GM12878 (cell line): ENCODE measurements around the gene POC1B.

ENCODE experiments used
- ATF2 ChIP-seq: IDR thresholded peaks from 2 replicates; pipeline ENCODE4 v1.6.1; 2012; ENCODE audit warnings: low read length, inconsistent platforms
- EP300 ChIP-seq, 2 experiments: fragments of 150-350 bp in 1 of 2; IDR thresholded peaks; 2 replicates each; pipeline ENCODE4 v1.6.1; 2011 to 2012; ENCODE audit warnings: low read depth in 2 of 2, low read length in 2 of 2, borderline replicate concordance in 1 of 2, improper control_type of control experiment in 1 of 2, inconsistent platforms in 1 of 2; ENCODE audit not compliant: control insufficient read depth in 1 of 2
- JUNB ChIP-seq: IDR thresholded peaks from 2 replicates; pipeline ENCODE4 v1.6.1; 2016; ENCODE audit warnings: antibody characterized with exemption, mild to moderate bottlenecking
- PKNOX1 ChIP-seq: fragments of 450-650 bp; IDR thresholded peaks from 2 replicates; pipeline ENCODE4 v1.6.1; 2016; ENCODE audit warnings: mild to moderate bottlenecking
- ZZZ3 ChIP-seq: IDR thresholded peaks from 2 replicates; pipeline ENCODE4 v1.6.1; 2011; ENCODE audit warnings: low read depth; ENCODE audit not compliant: control insufficient read depth, insufficient read length

DNA sequence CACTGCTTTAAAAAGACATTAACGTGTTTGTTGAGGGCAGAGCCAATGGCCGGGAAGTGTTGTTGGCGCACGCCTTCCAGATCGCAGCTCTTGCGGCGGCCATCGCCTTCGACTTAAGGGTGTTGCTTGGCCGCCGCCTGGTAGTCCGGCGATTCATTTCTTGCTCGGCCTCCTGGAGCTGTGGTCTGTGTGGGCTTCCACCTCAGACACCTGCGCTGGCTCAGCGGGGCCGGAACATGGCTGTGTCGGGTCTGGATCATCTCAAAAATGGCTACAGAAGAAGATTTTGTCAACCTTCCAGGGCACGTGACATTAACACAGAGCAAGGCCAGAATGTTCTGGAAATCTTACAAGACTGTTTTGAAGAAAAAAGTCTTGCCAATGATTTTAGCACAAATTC lies 26.0 kb downstream of the POC1B start:
- TF ChIP-seq EP300 (IDR thresholded peaks at IDR 0.05; ENCODE audit: borderline replicate concordance in 1 of 2, control insufficient read depth in 1 of 2, low read depth in 2 of 2, low read length in 2 of 2) (no peak), ZZZ3 (no peak), JUNB (no peak), ATF2 (no peak), PKNOX1 (no peak)
